GM12801 (cell line): ENCODE data around the gene CRELD1.

Experiments used
- TF ChIP-seq, protein P1 (sequence below): IDR thresholded peaks from one replicate; pipeline ENCODE4 v1.5.1; 2011; ENCODE audit warnings: control low read depth; ENCODE audit not compliant: insufficient read length; ENCODE audit errors: extremely low read depth

The CRELD1 gene

GRCh38 chr3:9934235-9934621 lies 594 bp downstream of the CRELD1 start:
- TF ChIP-seq, protein P1, sequence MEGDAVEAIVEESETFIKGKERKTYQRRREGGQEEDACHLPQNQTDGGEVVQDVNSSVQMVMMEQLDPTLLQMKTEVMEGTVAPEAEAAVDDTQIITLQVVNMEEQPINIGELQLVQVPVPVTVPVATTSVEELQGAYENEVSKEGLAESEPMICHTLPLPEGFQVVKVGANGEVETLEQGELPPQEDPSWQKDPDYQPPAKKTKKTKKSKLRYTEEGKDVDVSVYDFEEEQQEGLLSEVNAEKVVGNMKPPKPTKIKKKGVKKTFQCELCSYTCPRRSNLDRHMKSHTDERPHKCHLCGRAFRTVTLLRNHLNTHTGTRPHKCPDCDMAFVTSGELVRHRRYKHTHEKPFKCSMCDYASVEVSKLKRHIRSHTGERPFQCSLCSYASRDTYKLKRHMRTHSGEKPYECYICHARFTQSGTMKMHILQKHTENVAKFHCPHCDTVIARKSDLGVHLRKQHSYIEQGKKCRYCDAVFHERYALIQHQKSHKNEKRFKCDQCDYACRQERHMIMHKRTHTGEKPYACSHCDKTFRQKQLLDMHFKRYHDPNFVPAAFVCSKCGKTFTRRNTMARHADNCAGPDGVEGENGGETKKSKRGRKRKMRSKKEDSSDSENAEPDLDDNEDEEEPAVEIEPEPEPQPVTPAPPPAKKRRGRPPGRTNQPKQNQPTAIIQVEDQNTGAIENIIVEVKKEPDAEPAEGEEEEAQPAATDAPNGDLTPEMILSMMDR = no peak

DNA sequence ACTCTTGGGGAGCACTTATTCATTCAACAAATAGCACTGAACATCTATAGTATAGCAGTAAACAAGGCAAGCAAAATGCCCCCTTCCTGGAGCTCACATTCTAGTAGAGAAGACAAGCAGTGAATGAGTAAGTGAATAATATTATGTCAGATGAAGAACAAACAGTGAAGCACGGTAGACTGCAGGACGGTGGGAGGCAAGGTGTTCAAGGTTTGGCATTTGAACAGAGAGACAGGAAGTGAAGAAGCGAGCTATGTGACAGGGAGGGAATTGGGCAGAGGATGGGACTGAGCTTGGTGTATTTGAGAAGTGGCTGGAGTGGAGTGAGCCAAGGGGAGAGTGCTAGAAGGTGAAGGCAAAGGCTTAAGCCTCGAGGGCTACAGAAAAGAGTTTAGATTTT lies 1.4 kb downstream of the CRELD1 start:
- TF ChIP-seq, protein P1 = no peak

DNA sequence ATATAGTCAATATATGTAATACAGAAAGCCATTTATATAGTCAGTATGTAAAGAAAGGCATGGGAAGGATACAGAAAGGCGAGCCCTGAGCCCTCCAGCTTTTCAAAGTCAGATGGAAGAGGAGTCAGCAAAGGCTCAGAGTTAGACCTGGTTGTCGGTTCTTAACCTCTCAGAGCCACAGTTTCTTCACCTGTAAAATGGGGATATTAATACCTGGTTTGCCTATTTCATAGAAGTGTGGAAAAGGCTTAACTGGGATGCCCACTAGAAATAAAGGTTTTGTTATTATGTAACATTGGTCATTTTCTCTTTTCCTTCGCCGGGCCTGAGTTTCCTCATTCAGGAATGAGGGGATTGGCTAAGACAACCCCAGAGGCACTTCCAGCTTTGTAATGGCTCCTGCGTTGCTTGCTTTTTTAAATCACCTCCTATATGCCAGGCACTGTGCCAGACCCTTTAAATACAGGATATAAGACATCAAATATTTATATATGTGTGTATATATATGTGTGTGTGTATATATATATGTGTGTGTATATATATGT lies 2.4 kb downstream of the CRELD1 start:
- TF ChIP-seq, protein P1 = no peak

- TF ChIP-seq, protein P1 = no peak
Observed at GRCh38 chr3:9937486-9938238, 4.0 kb downstream of the CRELD1 start.

DNA sequence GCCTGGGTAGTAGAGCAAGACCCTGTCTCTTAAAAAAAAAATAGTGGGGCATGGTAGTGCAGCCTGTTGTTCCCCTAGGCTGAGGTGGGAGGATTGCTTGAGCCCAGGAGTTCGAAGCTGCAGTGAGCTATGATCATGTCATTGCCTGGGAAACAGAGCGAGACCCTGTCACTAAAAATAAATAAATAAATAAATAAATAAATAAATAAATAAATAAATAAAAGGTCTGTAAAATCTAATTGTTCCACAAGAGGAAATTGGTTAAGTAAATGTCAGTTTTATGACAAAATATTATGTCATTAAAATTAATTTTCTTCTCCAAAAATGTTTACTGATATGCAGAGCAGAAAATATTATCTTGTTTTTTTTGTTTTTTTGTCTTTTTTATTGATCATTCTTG lies 5.3 kb downstream of the CRELD1 start:
- TF ChIP-seq, protein P1 = no peak

GRCh38 chr3:9940746-9941145 lies 7.1 kb downstream of the CRELD1 start:
- TF ChIP-seq, protein P1 = no peak

DNA sequence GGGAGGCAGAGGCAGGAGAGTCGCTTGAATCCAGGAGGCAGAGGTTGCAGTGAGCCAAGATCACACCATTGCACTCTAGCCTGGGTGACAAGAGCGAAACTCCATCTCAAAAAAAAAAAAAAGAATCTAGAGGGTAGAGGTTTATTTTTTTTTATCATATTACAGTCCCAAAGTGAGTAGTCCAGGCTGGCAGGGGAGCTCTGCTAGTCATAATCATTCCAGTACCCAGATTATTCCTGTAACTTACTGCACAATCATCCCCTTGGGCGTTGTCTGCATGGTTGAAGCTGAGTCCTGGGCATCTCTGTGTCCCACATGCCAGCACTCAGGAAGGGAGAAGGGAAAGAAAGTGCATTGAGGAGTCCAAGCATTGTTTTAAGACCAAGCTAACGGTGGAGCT lies 8.5 kb downstream of the CRELD1 start:
- TF ChIP-seq, protein P1 = no peak
